ACC112 (cell line): Measurements from ENCODE around the gene NOC2L.
"Not testable (repeated sequence)": the region's sequence is repeated elsewhere in the genome, so short reads cannot be mapped to it uniquely, and the experiment has no call there.

ENCODE experiments used
- H2AFZ ChIP-seq: fragments of 200-600 bp; sonication (generic); one replicate; pipeline ENCODE4 v1.6.0; 2017; ENCODE audit warnings: antibody characterized with exemption, low read length; ENCODE audit not compliant: unreplicated experiment
- H3K27ac ChIP-seq: fragments of 200-600 bp; sonication (generic); 2 replicates; pipeline ENCODE4 v1.5.1; 2014; ENCODE audit warnings: low read depth, mild to moderate bottlenecking, antibody characterized with exemption, low read length, moderate library complexity
- H3K27me3 ChIP-seq: fragments of 200-600 bp; sonication (generic); 2 replicates; pipeline ENCODE4 v1.6.1; 2014; ENCODE audit warnings: mild to moderate bottlenecking, antibody characterized with exemption, low read length, moderate library complexity, mixed read lengths; ENCODE audit not compliant: insufficient read depth
- H3K36me3 ChIP-seq: fragments of 200-600 bp; sonication (generic); 2 replicates; pipeline ENCODE4 v1.6.1; 2016; ENCODE audit warnings: mild to moderate bottlenecking, antibody characterized with exemption, low read length, moderate library complexity, mixed read lengths; ENCODE audit not compliant: insufficient read depth
- H3K4me1 ChIP-seq: fragments of 200-600 bp; sonication (generic); one replicate; pipeline ENCODE4 v1.6.1; 2016; ENCODE audit warnings: low read length, mixed read lengths; ENCODE audit not compliant: insufficient read depth, unreplicated experiment, control insufficient read depth
- H3K4me3 ChIP-seq: fragments of 200-600 bp; sonication (generic); 2 replicates; pipeline ENCODE4 v1.5.1; 2014; ENCODE audit warnings: mild to moderate bottlenecking, low read depth, low read length
- H3K79me2 ChIP-seq: fragments of 200-600 bp; sonication (generic); one replicate; pipeline ENCODE4 v1.6.0; 2016; ENCODE audit warnings: low read length; ENCODE audit not compliant: control insufficient read depth, unreplicated experiment, insufficient read depth

The NOC2L gene

DNA sequence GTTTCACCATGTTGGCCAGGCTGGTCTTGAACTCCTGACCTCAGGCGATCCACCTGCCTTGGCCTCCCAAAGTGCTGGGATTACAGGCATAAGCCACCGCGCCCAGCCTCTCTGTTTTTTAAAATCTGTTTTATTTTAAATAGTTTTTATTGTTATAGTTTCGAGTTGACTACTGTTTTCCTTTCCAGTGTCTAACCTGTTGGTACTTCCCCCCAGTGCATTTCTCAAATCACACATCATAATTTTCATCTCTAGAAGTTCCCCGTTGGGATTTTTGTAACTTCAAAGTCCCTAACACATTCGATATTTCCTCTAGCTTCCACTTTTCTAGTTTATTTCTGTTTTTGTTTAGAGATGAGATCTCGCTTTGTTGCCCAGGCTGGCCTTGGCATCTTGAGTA is 33.3 kb upstream of the NOC2L start:
- H3K27ac ChIP-seq = no peak overlapping the region
- H2AFZ ChIP-seq = no peak overlapping the region
- no peak overlapping the region for H3K4me3 ChIP-seq
- no peaks in the 10 kb centered on the region for H3K79me2 ChIP-seq
- no peaks in the 10 kb centered on the region for H3K4me1 ChIP-seq
- no peaks in the 10 kb centered on the region for H3K36me3 ChIP-seq
- H3K27me3 ChIP-seq = peaks cover 9% of the 10 kb centered on the region; the same call in 1 of the 2 replicates

DNA sequence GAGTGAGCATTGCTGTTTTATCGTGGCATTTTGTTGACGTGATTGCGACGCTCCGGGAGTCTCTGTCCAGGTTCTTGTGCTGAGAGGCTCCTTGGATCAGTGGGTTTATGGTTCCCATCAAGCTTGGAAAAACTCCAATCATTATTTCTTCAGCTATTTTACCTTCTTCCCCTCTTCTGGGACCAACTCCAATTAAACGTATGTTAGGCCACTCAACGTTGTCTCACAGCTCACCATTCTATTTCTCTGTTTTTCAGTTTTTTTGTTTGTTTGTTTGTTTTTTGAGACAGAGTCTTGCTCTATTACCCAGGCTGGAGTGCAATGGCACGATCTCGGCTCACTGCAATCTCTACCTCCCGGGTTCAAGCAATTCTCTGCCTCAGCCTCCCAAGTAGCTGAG is 32.8 kb upstream of the NOC2L start:
- Histone ChIP-seq H3K79me2 (no peaks in the 10 kb centered on the region), H3K4me3 (no peak overlapping the region), H3K4me1 (no peaks in the 10 kb centered on the region), H3K27me3 (peaks cover 9% of the 10 kb centered on the region; the same call in 1 of the 2 replicates), H3K27ac (no peak overlapping the region), H2AFZ (no peak overlapping the region), H3K36me3 (no peaks in the 10 kb centered on the region)

DNA sequence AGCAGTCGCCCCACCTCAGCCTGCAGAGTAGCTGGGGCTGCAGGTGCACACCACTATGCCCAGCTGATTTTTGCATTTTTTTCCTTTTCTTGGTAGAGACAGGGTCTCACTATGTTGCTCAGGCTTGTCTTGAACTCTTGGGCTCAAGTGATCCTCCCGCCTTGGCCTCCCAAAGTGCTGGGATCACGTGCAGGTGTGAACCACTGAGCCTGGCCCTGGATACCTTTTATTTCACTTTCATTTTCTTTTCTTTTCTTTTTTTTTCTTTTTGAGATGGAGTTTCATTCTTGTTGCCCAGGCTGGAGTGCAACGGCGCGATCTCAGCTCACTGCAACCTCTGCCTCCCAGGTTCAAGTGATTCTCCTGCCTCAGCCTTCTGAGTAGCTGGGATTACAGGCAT is 32.2 kb upstream of the NOC2L start:
- H3K36me3 ChIP-seq = not testable (repeated sequence)

DNA sequence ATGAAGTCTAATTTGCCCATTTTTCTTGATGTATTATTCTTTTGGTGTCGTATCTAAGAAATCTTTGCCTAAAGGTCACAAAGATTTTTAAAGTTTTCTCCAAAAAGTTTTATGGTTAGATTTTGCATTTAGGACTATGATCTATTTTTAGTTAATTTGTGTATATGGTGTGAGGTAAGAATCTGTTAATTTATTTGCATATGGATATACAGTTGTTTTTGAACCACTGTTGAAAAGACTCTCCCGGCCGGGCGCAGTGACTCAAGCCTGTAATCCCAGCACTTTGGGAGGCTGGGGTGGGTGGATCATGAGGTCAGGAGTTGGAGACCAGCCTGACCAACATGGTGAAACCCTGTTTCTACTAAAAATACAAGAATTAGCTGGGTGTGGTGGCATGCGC is 29.0 kb upstream of the NOC2L start:
- not testable (repeated sequence) for H2AFZ ChIP-seq, H3K79me2 ChIP-seq, H3K4me1 ChIP-seq, H3K36me3 ChIP-seq, H3K4me3 ChIP-seq, H3K27me3 ChIP-seq, H3K27ac ChIP-seq

More for the DNA sequence above, 32.2 kb upstream of the NOC2L start:
- H3K4me1 ChIP-seq, H2AFZ ChIP-seq, H3K27ac ChIP-seq, H3K79me2 ChIP-seq, H3K4me3 ChIP-seq, H3K27me3 ChIP-seq: not testable (repeated sequence)

DNA sequence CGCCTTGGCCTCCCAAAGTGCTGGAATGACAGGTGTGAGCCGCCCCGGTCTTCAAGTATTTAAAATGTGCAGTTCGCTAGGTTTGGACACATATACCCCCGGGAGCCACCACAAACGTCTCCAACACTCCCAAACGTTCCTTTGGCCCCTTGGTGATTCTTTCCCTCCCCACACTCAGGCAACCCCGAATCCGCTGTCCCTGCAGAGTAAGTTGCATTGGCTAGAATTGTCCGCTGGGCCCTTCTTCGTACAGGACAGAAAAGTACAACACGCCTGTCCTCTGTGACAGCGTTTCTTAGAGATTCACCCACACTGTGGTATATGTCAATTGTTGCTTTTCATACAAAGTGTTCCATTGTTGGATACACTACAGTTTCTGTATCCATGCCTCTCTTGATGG is 26.1 kb upstream of the NOC2L start:
- H3K36me3 ChIP-seq = no peaks in the 10 kb centered on the region
- no peaks in the 10 kb centered on the region for H3K4me1 ChIP-seq
- H2AFZ ChIP-seq = no peak overlapping the region
- no peak overlapping the region for H3K27ac ChIP-seq
- H3K79me2 ChIP-seq = no peaks in the 10 kb centered on the region
- H3K27me3 ChIP-seq = peaks cover 16% of the 10 kb centered on the region; the same call in 1 of the 2 replicates
- no peak overlapping the region for H3K4me3 ChIP-seq

DNA sequence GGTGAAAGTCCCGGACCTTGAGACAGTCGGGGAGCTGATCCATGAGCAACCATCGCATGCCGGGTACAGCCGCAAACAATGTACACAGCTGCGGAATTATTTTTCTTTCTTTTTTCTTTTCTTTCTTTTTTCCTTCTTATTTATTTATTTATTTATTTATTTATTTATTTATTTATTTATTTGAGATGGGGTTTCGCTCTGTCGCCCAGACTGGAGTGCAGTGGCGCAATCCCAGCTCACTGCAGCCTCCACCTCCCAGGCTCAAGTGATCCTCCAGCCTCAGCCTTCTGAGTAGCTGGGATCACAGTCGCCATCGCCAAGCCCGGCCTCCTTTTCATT is 25.4 kb upstream of the NOC2L start:
- H3K79me2 ChIP-seq = no peaks in the 10 kb centered on the region
- no peak overlapping the region for H2AFZ ChIP-seq
- H3K36me3 ChIP-seq = no peaks in the 10 kb centered on the region
- no peak overlapping the region for H3K27ac ChIP-seq
- peak overlapping the region; percentile 58; the same call in 1 of the 2 replicates for H3K4me3 ChIP-seq
- peaks cover 14% of the 10 kb centered on the region; the same call in 1 of the 2 replicates for H3K27me3 ChIP-seq
- no peaks in the 10 kb centered on the region for H3K4me1 ChIP-seq

DNA sequence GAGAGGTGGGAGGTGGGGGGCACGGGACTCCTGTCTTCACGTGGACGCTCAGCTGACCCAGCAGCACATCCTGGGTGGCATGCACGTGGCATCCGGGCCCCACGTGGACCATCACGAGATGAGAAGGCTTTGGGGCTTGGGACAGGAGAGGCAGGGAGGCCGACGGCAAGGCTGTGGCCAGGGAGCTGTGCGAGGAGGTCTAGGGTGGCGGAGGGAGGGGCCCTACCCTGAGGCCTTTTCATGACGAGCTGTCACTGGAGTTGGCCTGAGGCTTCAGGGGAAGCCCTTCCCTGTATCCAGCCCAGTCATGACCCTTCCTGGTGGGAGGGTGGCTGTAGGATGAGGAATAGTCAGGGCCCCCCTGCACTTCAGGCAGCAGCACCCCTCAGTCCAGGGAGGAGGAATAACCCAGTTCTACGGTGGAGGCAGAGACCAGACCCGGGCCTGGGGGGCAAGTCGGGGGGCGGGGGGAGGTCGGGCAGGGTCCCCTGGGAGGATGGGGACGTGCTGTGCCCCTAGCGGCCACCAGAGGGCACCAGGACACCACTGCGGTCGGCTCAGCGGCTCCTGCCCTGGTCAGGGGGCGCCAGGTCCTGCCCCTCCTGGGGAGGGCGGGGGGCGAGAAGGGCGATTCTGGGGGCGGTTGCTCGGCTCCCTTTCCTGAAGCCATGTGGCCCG is 24.9 kb upstream of the NOC2L start:
- no peak overlapping the region for H2AFZ ChIP-seq
- no peak overlapping the region for H3K27ac ChIP-seq
- H3K79me2 ChIP-seq = no peaks in the 10 kb centered on the region
- peak overlapping the region; percentile 58; the same call in 1 of the 2 replicates for H3K4me3 ChIP-seq
- no peaks in the 10 kb centered on the region for H3K36me3 ChIP-seq
- H3K27me3 ChIP-seq = peaks cover 9% of the 10 kb centered on the region; the same call in 1 of the 2 replicates
- no peaks in the 10 kb centered on the region for H3K4me1 ChIP-seq

DNA sequence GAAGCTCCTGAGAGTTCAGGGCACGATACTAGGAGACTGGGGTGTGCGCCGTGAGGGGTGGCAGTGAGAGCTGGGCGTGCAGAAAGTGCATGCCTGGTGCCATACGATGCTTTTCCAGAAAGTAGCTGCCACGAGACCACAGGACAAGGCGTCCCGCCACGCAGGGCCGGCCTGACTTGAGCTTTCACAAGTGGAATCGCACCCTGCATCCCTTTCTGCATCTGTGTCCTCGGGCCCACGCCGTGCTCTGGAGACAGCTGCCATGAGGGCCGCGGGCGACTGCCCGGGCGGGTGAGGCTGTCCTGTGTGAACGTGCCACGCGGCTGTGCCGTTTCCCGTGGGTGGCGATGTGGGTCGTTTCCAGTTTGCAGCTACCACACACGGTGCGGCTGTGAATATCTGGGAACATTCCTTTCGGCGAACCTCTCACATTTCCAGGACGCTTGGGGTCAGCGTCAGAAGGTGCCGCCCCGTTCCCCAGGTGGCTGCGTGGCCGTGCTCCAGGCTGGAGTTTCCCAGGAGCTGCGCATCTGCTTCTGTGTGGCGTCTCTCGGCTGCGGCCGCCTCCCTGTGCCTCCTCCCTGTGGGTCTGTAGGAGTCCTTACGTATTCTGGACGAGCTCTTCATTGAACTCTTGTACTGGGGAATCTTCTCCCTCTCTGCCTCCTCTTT is 23.8 kb upstream of the NOC2L start:
- no peak overlapping the region for H3K27ac ChIP-seq
- no peaks in the 10 kb centered on the region for H3K36me3 ChIP-seq
- no peaks in the 10 kb centered on the region for H3K79me2 ChIP-seq
- peaks cover 7% of the 10 kb centered on the region; the same call in 1 of the 2 replicates for H3K27me3 ChIP-seq
- H3K4me1 ChIP-seq = no peaks in the 10 kb centered on the region
- H3K4me3 ChIP-seq = no peak overlapping the region
- H2AFZ ChIP-seq = no peak overlapping the region

DNA sequence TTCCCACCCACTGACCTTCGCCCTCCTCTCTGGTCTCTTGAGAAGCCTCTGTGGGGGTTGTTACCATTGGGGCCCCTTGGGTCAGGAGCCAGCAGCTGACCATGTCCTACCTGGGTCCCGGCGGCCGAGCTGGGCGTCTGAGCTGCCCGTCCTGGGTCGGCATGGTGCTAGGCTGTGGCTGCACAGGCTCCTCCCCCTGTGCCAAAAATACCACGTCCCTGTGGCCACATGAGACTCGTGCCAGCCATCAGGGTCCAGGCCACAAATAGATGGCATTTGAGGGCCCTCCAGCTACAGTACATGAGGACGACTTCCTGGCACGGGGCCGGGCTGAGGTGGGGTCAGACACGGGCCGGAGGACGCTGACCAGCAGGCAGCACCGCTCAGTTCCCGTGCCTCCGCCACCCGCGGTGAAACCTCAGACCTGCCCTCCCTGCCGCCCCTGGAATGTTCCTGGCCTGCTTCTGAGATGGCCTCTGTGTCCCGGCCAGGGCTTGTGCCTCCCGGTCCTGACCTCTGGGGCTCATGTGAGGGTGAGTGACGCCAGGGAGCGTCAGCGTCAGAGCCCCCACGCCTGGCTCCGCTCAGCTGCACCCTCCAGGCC is 23.0 kb upstream of the NOC2L start, which contains the start of gene PERM1:
TSS of gene PERM1 (minus strand) at position 139 of the 604 bp plus-strand sequence. CDS start 1,064 bp downstream, outside the sequence.
- Histone ChIP-seq H3K4me3 (no peak within 1 kb of the TSS), H2AFZ (no peak within 1 kb of the TSS), H3K4me1 (no peaks in the 10 kb centered on the region), H3K36me3 (no peaks in the 10 kb centered on the region), H3K79me2 (no peaks in the 10 kb centered on the region), H3K27ac (no peak within 1 kb of the TSS), H3K27me3 (peaks cover 7% of the 10 kb centered on the region; the same call in 1 of the 2 replicates)

DNA sequence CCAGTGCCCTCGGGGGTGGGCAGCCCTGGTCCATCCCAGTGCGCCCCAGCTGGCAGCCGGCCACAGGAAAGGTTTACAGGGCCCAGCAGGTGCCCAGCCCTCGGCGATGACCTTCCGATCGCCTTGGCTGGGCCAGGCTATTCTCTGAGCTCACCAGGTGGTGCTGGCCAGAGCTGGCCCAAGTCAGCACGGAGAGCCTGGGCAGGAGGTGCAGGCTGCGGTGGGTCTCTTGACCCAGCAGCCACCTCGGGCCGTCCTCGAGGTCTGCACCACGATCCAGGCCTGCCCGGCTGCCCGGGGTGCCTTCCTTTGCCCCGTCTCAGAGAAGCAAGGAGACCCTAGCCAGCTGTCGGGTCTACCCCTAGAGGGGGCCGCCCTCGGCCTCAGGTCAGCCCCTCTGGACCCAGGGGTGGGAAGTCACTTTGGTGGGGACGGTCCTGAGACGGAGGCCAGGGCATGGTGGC is 22.5 kb upstream of the NOC2L start:
- Histone ChIP-seq H2AFZ (no peak overlapping the region), H3K27me3 (peaks cover 7% of the 10 kb centered on the region; the same call in 1 of the 2 replicates), H3K27ac (no peak overlapping the region), H3K36me3 (no peaks in the 10 kb centered on the region), H3K4me1 (no peaks in the 10 kb centered on the region), H3K79me2 (no peaks in the 10 kb centered on the region), H3K4me3 (no peak overlapping the region)
